Osteoblast (primary cell): ENCODE data around the gene SLC25A25. TPM values are rescaled to one million over a fixed set of nuclear protein-coding genes. Genes with fewer than 3 reads are reported as not detected.

ENCODE experiments used
- DNase-seq: peaks from one replicate; pipeline ENCODE4 v3.0.0; 2011; ENCODE audit warnings: low spot score, mixed read lengths; ENCODE audit not compliant: insufficient read length; ENCODE audit errors: missing footprints
- H2AFZ ChIP-seq: 2 replicates; pipeline ENCODE4 v1.6.0; 2011; ENCODE audit warnings: mild to moderate bottlenecking, low read length
- H3K27ac ChIP-seq: 2 replicates; pipeline ENCODE4 v1.5.1; 2011; ENCODE audit warnings: mild to moderate bottlenecking, low read depth, low read length, moderate library complexity
- H3K27me3 ChIP-seq: 2 replicates; pipeline ENCODE4 v1.6.0; 2012; ENCODE audit warnings: mild to moderate bottlenecking, control low read depth, inconsistent platforms, low read length, moderate library complexity; ENCODE audit not compliant: insufficient read depth
- H3K36me3 ChIP-seq: 2 replicates; pipeline ENCODE4 v1.5.1; 2011; ENCODE audit warnings: mild to moderate bottlenecking, low read length, control low read depth, moderate library complexity; ENCODE audit not compliant: insufficient read depth
- H3K4me1 ChIP-seq: 2 replicates; pipeline ENCODE4 v1.5.1; 2011; ENCODE audit warnings: mild to moderate bottlenecking, low read length, control low read depth, moderate library complexity; ENCODE audit not compliant: insufficient read depth
- H3K4me2 ChIP-seq: 2 replicates; pipeline ENCODE4 v1.6.0; 2011; ENCODE audit warnings: mild to moderate bottlenecking, low read length; ENCODE audit not compliant: insufficient read depth
- H3K4me3 ChIP-seq: fragments of 200-600 bp; sonication (generic); 3 replicates; pipeline ENCODE4 v1.5.1; 2012; ENCODE audit warnings: mild to moderate bottlenecking, low read length, inconsistent platforms; ENCODE audit not compliant: insufficient read depth
- H3K79me2 ChIP-seq: 2 replicates; pipeline ENCODE4 v1.6.0; 2012; ENCODE audit warnings: mild to moderate bottlenecking, low read length, control low read depth, inconsistent platforms; ENCODE audit not compliant: insufficient read depth
- H3K9me3 ChIP-seq: 2 replicates; pipeline ENCODE4 v1.5.1; 2011; ENCODE audit warnings: low read depth, low read length, control low read depth
- H4K20me1 ChIP-seq: 2 replicates; pipeline ENCODE4 v1.6.0; 2012; ENCODE audit warnings: mild to moderate bottlenecking, low read length, control low read depth; ENCODE audit not compliant: insufficient read depth
- total RNA-seq: library from RNA; depleted of rRNA; stranded (reverse); fragments of >200 nt; gene quantifications from 2 replicates; pipeline ENCODE4 v1.2.3, GENCODE V29; 2012
- TF ChIP-seq, protein P1 (sequence below): IDR thresholded peaks from 2 replicates; pipeline ENCODE4 v1.5.1; 2011; ENCODE audit warnings: mild to moderate bottlenecking, low read depth, low read length, moderate library complexity; ENCODE audit errors: extremely low read depth

The SLC25A25 gene
- total RNA-seq, 1 donor, result 13.4 TPM

GRCh38 chr9:128080206-128080605 lies 12.2 kb downstream of the SLC25A25 start:
- Histone ChIP-seq H3K9me3 (no peaks in the 10 kb centered on the region), H3K4me3 (no peak overlapping the region), H3K27ac (peak overlapping the region; percentile 82), H3K79me2 (peaks cover 64% of the 10 kb centered on the region), H3K27me3 (no peaks in the 10 kb centered on the region), H3K4me2 (no peak overlapping the region), H3K36me3 (no peaks in the 10 kb centered on the region), H4K20me1 (peaks cover 7% of the 10 kb centered on the region), H2AFZ (no peak overlapping the region), H3K4me1 (peaks cover 38% of the 10 kb centered on the region)
- no peak for DNase-seq
- TF ChIP-seq, protein P1, sequence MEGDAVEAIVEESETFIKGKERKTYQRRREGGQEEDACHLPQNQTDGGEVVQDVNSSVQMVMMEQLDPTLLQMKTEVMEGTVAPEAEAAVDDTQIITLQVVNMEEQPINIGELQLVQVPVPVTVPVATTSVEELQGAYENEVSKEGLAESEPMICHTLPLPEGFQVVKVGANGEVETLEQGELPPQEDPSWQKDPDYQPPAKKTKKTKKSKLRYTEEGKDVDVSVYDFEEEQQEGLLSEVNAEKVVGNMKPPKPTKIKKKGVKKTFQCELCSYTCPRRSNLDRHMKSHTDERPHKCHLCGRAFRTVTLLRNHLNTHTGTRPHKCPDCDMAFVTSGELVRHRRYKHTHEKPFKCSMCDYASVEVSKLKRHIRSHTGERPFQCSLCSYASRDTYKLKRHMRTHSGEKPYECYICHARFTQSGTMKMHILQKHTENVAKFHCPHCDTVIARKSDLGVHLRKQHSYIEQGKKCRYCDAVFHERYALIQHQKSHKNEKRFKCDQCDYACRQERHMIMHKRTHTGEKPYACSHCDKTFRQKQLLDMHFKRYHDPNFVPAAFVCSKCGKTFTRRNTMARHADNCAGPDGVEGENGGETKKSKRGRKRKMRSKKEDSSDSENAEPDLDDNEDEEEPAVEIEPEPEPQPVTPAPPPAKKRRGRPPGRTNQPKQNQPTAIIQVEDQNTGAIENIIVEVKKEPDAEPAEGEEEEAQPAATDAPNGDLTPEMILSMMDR, result no peak

GRCh38 chr9:128081056-128081455 lies 13.0 kb downstream of the SLC25A25 start:
- peaks cover 38% of the 10 kb centered on the region for H3K4me1 ChIP-seq
- peak overlapping the region; percentile 48 for H3K4me2 ChIP-seq
- H3K36me3 ChIP-seq, result no peaks in the 10 kb centered on the region
- H4K20me1 ChIP-seq, result peaks cover 7% of the 10 kb centered on the region
- peak; percentile 98 for DNase-seq
- TF ChIP-seq, protein P1, result no peak
- H3K9me3 ChIP-seq, result no peaks in the 10 kb centered on the region
- peak overlapping the region; percentile 82 for H3K27ac ChIP-seq
- no peaks in the 10 kb centered on the region for H3K27me3 ChIP-seq
- no peak overlapping the region for H3K4me3 ChIP-seq
- H3K79me2 ChIP-seq, result peaks cover 63% of the 10 kb centered on the region
- H2AFZ ChIP-seq, result no peak overlapping the region

DNA sequence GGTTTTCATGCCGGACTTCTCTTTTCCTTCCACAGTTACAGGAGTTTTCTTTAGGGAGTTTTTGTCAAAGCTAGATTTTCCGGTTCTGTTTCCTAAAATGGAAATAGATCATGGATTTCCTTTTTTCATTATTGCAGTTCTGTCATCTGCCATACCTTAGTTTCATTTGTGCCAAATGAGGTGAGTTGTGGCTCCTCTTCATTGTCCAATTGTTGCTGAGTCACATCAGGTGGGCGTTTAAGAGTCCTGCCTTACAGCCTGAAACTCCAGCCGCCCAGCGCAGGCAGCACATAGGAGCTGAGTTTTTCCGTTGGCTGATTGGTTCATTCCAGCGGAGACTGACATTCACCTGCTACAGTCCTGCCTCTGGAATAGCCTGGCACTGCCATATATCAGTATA lies 14.1 kb downstream of the SLC25A25 start:
- no peaks in the 10 kb centered on the region for H3K27me3 ChIP-seq
- no peaks in the 10 kb centered on the region for H3K36me3 ChIP-seq
- peaks cover 60% of the 10 kb centered on the region for H3K79me2 ChIP-seq
- H3K9me3 ChIP-seq, result no peaks in the 10 kb centered on the region
- H3K4me3 ChIP-seq, result no peak overlapping the region
- DNase-seq, result no peak
- peaks cover 38% of the 10 kb centered on the region for H3K4me1 ChIP-seq
- no peak overlapping the region for H2AFZ ChIP-seq
- peaks cover 7% of the 10 kb centered on the region for H4K20me1 ChIP-seq
- no peak overlapping the region for H3K4me2 ChIP-seq
- H3K27ac ChIP-seq, result peak overlapping the region; percentile 82
- TF ChIP-seq, protein P1, result no peak

- H3K4me1 ChIP-seq, result peaks cover 22% of the 10 kb centered on the region
- TF ChIP-seq, protein P1, result no peak
- peak; percentile 69 for DNase-seq
- H3K9me3 ChIP-seq, result no peaks in the 10 kb centered on the region
- H3K4me2 ChIP-seq, result no peak overlapping the region
- no peak overlapping the region for H3K27ac ChIP-seq
- H3K36me3 ChIP-seq, result no peaks in the 10 kb centered on the region
- H2AFZ ChIP-seq, result no peak overlapping the region
- H3K79me2 ChIP-seq, result peaks cover 65% of the 10 kb centered on the region
- H4K20me1 ChIP-seq, result peaks cover 3% of the 10 kb centered on the region
- H3K4me3 ChIP-seq, result no peak overlapping the region
- H3K27me3 ChIP-seq, result no peaks in the 10 kb centered on the region
Measured at GRCh38 chr9:128084746-128085145, 16.7 kb downstream of the SLC25A25 start.
